Stimulated activated memory B cell treated with anti-CD40 and anti-IgM and Interleukin-4, amounts not matched to agents 10 μg/mL and 1 μg/mL and 100 μg/mL, for 72 hours (primary cell): ENCODE results near the gene VPS11.
"Not testable (repeated sequence)": the region's sequence is repeated elsewhere in the genome, so short reads cannot be mapped to it uniquely, and the experiment has no call there.

Experiments used
- ATAC-seq: fragments of 150-1000 bp; cut with Tn5 transposase; 2 replicates; pipeline ENCODE4 v1.10.0; 2021
- H3K27ac Mint-ChIP-seq: one replicate; pipeline ENCODE4 v1.8.0; 2022; ENCODE audit warnings: mild to moderate bottlenecking, mixed read lengths
- H3K27me3 Mint-ChIP-seq: one replicate; pipeline ENCODE4 v1.8.0; 2022; ENCODE audit warnings: mixed read lengths
- H3K36me3 Mint-ChIP-seq: one replicate; pipeline ENCODE4 v1.8.0; 2022; ENCODE audit warnings: mixed read lengths
- H3K4me1 Mint-ChIP-seq: one replicate; pipeline ENCODE4 v1.8.0; 2022; ENCODE audit warnings: mixed read lengths
- H3K4me3 Mint-ChIP-seq: one replicate; pipeline ENCODE4 v1.8.0; 2022; ENCODE audit warnings: mild to moderate bottlenecking, moderate library complexity, mixed read lengths
- H3K9me3 Mint-ChIP-seq: one replicate; pipeline ENCODE4 v1.8.0; 2022; ENCODE audit warnings: mixed read lengths

The VPS11 gene

DNA sequence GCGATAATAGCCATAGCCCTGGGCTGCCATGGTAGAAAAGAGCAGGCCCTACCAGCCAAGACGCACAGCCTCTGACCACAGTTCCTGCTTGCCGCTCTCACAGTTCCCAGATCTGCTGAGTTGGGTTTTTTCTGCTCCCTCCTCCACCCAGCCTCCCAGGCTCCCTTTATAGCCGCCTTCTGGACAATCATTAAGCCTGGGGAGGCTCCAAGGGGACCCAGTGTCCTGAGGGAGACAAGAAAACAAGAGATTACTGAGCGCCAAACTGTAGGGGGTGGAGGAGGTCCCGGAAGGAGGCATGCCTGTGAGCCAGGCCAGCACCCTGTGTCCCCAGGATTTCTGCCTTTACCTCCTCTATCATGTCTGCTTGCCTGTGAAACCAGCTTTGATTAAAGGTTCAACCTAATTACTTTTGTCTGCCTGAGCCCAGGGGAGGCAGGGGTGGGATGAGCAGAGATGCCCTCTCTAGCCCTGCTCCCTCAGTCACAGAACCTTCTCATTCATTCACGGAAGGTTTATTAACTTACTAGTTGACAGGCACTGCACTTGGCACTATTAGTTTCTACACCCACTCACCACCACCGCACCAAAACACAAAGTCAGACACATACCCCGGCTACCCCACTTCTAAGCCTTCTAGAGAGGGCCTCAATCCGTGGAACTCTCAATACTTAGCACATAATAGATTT, 38.1 kb upstream of the VPS11 start:
- no peaks in the 10 kb centered on the region for H3K9me3 Mint-ChIP-seq
- H3K36me3 Mint-ChIP-seq, result peaks cover 12% of the 10 kb centered on the region
- peak; percentile 4 for ATAC-seq
- no peaks in the 10 kb centered on the region for H3K27me3 Mint-ChIP-seq
- peak overlapping the region; percentile 85 for H3K27ac Mint-ChIP-seq
- peaks cover 26% of the 10 kb centered on the region for H3K4me1 Mint-ChIP-seq
- H3K4me3 Mint-ChIP-seq, result peak overlapping the region; percentile 88

- ATAC-seq, result peak; percentile 22
- H3K9me3 Mint-ChIP-seq, result no peaks in the 10 kb centered on the region
- peak overlapping the region; percentile 88 for H3K4me3 Mint-ChIP-seq
- H3K27ac Mint-ChIP-seq, result peak overlapping the region; percentile 85
- peaks cover 7% of the 10 kb centered on the region for H3K36me3 Mint-ChIP-seq
- H3K27me3 Mint-ChIP-seq, result no peaks in the 10 kb centered on the region
- H3K4me1 Mint-ChIP-seq, result peaks cover 23% of the 10 kb centered on the region
Observed at GRCh38 chr11:119030029-119030328, 37.6 kb upstream of the VPS11 start.

GRCh38 chr11:119030329-119031047, 37.1 kb upstream of the VPS11 start, which contains the start of gene SLC37A4:
Gene SLC37A4 (minus strand): TSS chr11:119030877.
- peak; percentile 94 for ATAC-seq
- peaks cover 2% of the 10 kb centered on the region for H3K36me3 Mint-ChIP-seq
- H3K9me3 Mint-ChIP-seq, result no peaks in the 10 kb centered on the region
- H3K27ac Mint-ChIP-seq, result peak within 1 kb of the TSS; percentile 85
- peaks cover 23% of the 10 kb centered on the region for H3K4me1 Mint-ChIP-seq
- H3K4me3 Mint-ChIP-seq, result peak within 1 kb of the TSS; percentile 88
- no peaks in the 10 kb centered on the region for H3K27me3 Mint-ChIP-seq

DNA sequence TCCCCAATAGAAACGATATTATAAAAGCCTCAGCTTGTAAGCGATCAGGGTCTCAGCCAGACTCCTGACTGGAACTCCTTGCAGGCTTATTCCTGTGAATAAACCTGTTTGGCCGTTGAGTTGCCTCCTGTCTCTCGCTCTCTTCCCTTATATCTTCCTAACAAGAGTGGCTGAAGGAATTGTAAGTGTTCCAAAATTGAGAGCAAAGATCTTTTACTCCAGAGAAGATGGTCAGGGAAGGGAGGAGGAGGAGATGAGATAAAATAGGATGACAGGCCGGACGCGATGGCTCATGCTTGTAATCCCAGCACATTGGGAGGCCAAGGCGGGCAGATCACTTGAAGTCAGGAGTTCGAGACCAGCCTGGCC, 35.7 kb upstream of the VPS11 start:
- no peaks in the 10 kb centered on the region for H3K27me3 Mint-ChIP-seq
- H3K27ac Mint-ChIP-seq, result no peak overlapping the region
- peaks cover 23% of the 10 kb centered on the region for H3K4me1 Mint-ChIP-seq
- no peaks in the 10 kb centered on the region for H3K9me3 Mint-ChIP-seq
- no peak overlapping the region for H3K4me3 Mint-ChIP-seq
- H3K36me3 Mint-ChIP-seq, result no peaks in the 10 kb centered on the region
- ATAC-seq, result no peak

- H3K4me3 Mint-ChIP-seq, H3K27me3 Mint-ChIP-seq, ATAC-seq, H3K9me3 Mint-ChIP-seq, H3K36me3 Mint-ChIP-seq, H3K27ac Mint-ChIP-seq: not testable (repeated sequence)
- H3K4me1 Mint-ChIP-seq, result peaks cover 18% of the 10 kb centered on the region
Observed at GRCh38 chr11:119033421-119033820, 34.2 kb upstream of the VPS11 start.

DNA sequence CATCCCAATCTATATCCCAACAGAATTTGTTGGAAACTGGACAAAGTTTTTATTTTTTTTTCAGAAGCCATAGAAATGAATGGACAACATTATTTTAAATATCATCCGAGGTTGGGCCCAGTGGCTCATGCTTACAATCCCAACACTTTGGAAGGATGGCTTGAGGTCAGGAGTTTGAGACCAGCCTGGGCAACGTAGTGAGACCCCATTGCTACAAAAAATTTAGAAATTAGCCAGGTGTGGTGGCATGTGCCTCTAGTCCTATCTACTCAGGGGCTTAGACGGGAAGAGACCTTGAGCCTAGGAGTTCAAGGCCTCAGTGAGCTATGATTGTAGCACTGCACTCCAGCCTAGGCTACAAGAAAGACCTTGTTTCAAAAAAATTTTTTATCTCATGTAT, 32.8 kb upstream of the VPS11 start:
- Mint-ChIP-seq H3K27ac (no peak overlapping the region), H3K9me3 (no peaks in the 10 kb centered on the region), H3K4me1 (peaks cover 14% of the 10 kb centered on the region), H3K4me3 (no peak overlapping the region), H3K36me3 (no peaks in the 10 kb centered on the region), H3K27me3 (no peaks in the 10 kb centered on the region)
- ATAC-seq, result no peak

- Mint-ChIP-seq H3K36me3 (no peaks in the 10 kb centered on the region), H3K4me3 (no peak overlapping the region), H3K4me1 (peaks cover 20% of the 10 kb centered on the region), H3K9me3 (no peaks in the 10 kb centered on the region), H3K27ac (no peak overlapping the region), H3K27me3 (no peaks in the 10 kb centered on the region)
- ATAC-seq, result no peak
Observed at GRCh38 chr11:119038884-119039283, 28.7 kb upstream of the VPS11 start.

GRCh38 chr11:119039471-119039870, 28.1 kb upstream of the VPS11 start:
- not testable (repeated sequence) for H3K9me3 Mint-ChIP-seq, H3K4me3 Mint-ChIP-seq, H3K27ac Mint-ChIP-seq, ATAC-seq, H3K27me3 Mint-ChIP-seq, H3K36me3 Mint-ChIP-seq
- peaks cover 20% of the 10 kb centered on the region for H3K4me1 Mint-ChIP-seq

GRCh38 chr11:119041821-119042514, 25.6 kb upstream of the VPS11 start:
- no peak overlapping the region for H3K4me3 Mint-ChIP-seq
- peak overlapping the region; percentile 9 for H3K27ac Mint-ChIP-seq
- H3K4me1 Mint-ChIP-seq, result peaks cover 20% of the 10 kb centered on the region
- H3K27me3 Mint-ChIP-seq, result no peaks in the 10 kb centered on the region
- no peaks in the 10 kb centered on the region for H3K9me3 Mint-ChIP-seq
- H3K36me3 Mint-ChIP-seq, result peaks cover 26% of the 10 kb centered on the region
- ATAC-seq, result no peak

DNA sequence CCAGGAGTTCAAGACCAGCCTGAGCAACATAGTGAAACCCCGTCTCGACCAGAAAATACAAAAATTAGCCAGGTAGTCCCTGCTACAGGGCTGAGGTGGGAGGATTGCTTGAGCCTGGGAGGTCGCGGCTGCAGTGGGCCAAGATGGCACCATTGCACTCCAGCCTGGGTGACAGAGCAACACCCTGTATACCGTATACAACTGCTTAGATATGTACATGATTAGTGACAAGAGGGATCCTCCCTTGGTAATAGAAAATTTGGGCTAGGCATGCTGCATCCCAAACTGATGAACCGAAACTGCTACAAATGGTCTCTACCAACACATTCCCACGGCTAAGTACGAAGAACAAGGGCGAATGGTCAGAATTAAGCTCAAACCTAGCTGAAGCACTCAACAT, 24.7 kb upstream of the VPS11 start:
- no peak for ATAC-seq
- Mint-ChIP-seq H3K9me3 (no peaks in the 10 kb centered on the region), H3K4me3 (no peak overlapping the region), H3K4me1 (peaks cover 20% of the 10 kb centered on the region), H3K36me3 (peaks cover 36% of the 10 kb centered on the region), H3K27ac (no peak overlapping the region), H3K27me3 (no peaks in the 10 kb centered on the region)

GRCh38 chr11:119044708-119045107, 22.9 kb upstream of the VPS11 start:
- Mint-ChIP-seq H3K27me3 (no peaks in the 10 kb centered on the region), H3K4me1 (peaks cover 14% of the 10 kb centered on the region), H3K36me3 (peaks cover 54% of the 10 kb centered on the region), H3K4me3 (no peak overlapping the region), H3K9me3 (no peaks in the 10 kb centered on the region), H3K27ac (no peak overlapping the region)
- ATAC-seq, result no peak

DNA sequence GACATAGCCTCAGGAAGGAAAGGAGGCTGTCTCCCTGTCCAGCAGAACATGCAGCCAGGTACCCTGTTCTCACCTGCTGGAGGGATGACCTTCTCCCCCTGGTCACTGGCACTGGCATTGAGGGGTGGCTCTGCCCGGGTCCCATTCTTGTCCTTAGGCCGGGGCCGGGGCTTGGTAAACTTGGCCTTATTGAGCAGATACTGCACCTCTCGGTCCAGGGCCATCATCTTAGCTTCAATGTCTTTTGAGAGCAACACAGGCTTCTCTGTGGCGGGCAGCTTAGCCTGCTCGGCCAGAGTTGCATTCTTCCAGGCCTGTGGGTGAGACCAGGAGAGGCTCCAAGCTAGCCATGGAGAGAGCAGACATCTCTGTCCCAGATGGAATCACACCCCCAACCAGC, 21.1 kb upstream of the VPS11 start:
- H3K4me1 Mint-ChIP-seq, result peaks cover 20% of the 10 kb centered on the region
- H3K4me3 Mint-ChIP-seq, result no peak overlapping the region
- no peaks in the 10 kb centered on the region for H3K9me3 Mint-ChIP-seq
- no peak for ATAC-seq
- no peaks in the 10 kb centered on the region for H3K27me3 Mint-ChIP-seq
- H3K27ac Mint-ChIP-seq, result no peak overlapping the region
- peaks cover 65% of the 10 kb centered on the region for H3K36me3 Mint-ChIP-seq

GRCh38 chr11:119047205-119047604, 20.4 kb upstream of the VPS11 start:
- Mint-ChIP-seq H3K4me3 (no peak overlapping the region), H3K27ac (no peak overlapping the region), H3K36me3 (peaks cover 70% of the 10 kb centered on the region), H3K27me3 (no peaks in the 10 kb centered on the region), H3K4me1 (peaks cover 22% of the 10 kb centered on the region), H3K9me3 (no peaks in the 10 kb centered on the region)
- ATAC-seq, result no peak

DNA sequence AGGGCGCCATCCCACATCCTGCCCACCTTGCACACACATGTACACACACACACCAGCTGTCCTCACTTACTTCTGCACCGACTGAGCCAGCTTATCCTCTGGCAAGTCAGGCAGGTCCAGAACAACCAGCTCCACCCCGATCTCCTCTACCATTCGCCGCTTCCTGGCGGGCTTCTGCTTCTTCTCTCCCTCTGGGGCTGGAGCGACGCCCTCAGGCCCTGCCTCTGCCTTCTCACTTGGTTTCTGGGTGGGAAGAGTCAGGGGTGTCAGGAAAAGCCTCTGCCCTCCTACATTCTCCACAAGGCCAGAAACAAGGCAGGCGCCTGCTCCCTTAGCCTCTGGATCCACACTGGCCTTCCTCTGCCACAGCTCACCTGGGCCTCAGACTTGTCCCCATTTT, 19.0 kb upstream of the VPS11 start:
- ATAC-seq, result no peak
- no peaks in the 10 kb centered on the region for H3K27me3 Mint-ChIP-seq
- no peaks in the 10 kb centered on the region for H3K9me3 Mint-ChIP-seq
- H3K4me1 Mint-ChIP-seq, result peaks cover 35% of the 10 kb centered on the region
- H3K36me3 Mint-ChIP-seq, result peaks cover 84% of the 10 kb centered on the region
- H3K4me3 Mint-ChIP-seq, result no peak overlapping the region
- H3K27ac Mint-ChIP-seq, result no peak overlapping the region

DNA sequence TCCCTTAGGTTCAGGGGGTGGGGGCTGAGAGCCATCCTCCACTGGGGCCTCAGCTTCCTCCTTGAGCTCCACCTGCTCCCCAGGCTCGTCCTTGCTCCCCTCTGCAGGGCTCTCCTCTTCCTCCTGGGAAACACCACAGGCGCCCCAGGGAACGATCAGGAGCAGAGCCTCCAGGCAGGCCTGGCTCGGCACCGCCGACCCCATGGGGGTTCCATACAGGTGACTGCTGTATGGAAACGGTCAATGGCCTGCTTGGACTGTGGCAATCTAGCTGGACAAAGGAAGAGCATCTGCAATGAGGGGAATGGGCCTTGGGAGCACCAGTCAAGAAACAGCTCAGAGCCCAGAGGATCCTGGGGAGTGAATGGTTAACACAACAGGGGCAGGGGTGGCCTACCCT, 18.5 kb upstream of the VPS11 start:
- ATAC-seq, result no peak
- H3K27ac Mint-ChIP-seq, result no peak overlapping the region

More for the DNA sequence above, 18.5 kb upstream of the VPS11 start:
- no peaks in the 10 kb centered on the region for H3K9me3 Mint-ChIP-seq
- H3K36me3 Mint-ChIP-seq, result peaks cover 88% of the 10 kb centered on the region
- no peaks in the 10 kb centered on the region for H3K27me3 Mint-ChIP-seq
- peaks cover 39% of the 10 kb centered on the region for H3K4me1 Mint-ChIP-seq
- no peak overlapping the region for H3K4me3 Mint-ChIP-seq
